CD4-positive, alpha-beta T cell treated with Interleukin-10 for 1 hour (primary cell): Measurements from ENCODE around the gene CAP1.
"Not testable (repeated sequence)": the region's sequence is repeated elsewhere in the genome, so short reads cannot be mapped to it uniquely, and the experiment has no call there.

Experiments used
- DNase-seq: peaks from one replicate; pipeline ENCODE4 v3.0.0-alpha.2; 2020

CAP1 gene

GRCh38 chr1:40032240-40032891, 8.2 kb upstream of the CAP1 start:
- DNase-seq = peak; percentile 72

GRCh38 chr1:40034869-40035268, 5.7 kb upstream of the CAP1 start:
- peak; percentile 27 for DNase-seq

GRCh38 chr1:40036574-40036973, 4.0 kb upstream of the CAP1 start:
- DNase-seq = no peak

GRCh38 chr1:40037254-40037653, 3.3 kb upstream of the CAP1 start:
- DNase-seq = not testable (repeated sequence)

GRCh38 chr1:40038697-40039096, 1.8 kb upstream of the CAP1 start:
- DNase-seq = no peak

GRCh38 chr1:40039245-40039756, 1.2 kb upstream of the CAP1 start:
- peak; percentile 62 for DNase-seq

GRCh38 chr1:40039757-40040510, 595 bp upstream of the CAP1 start:
- peak; percentile 83 for DNase-seq

GRCh38 chr1:40041466-40041838, 923 bp downstream of the CAP1 start:
- DNase-seq = no peak

- DNase-seq = no peak
These were observed 1.8 kb downstream of the CAP1 start for GRCh38 chr1:40042341-40042740.

GRCh38 chr1:40044110-40044509, 3.6 kb downstream of the CAP1 start:
- DNase-seq = no peak

- DNase-seq = no peak
These were observed 4.7 kb downstream of the CAP1 start for GRCh38 chr1:40045182-40045581.

GRCh38 chr1:40045766-40046165, 5.2 kb downstream of the CAP1 start:
- DNase-seq = no peak

- DNase-seq = no peak
These were observed 6.7 kb downstream of the CAP1 start for GRCh38 chr1:40047276-40047675.

- no peak for DNase-seq
These were observed 7.2 kb downstream of the CAP1 start for GRCh38 chr1:40047769-40048168.

- DNase-seq = no peak
These were observed 9.2 kb downstream of the CAP1 start for GRCh38 chr1:40049725-40050124.

- DNase-seq = no peak
These were observed 10.3 kb downstream of the CAP1 start for GRCh38 chr1:40050863-40051262.

GRCh38 chr1:40053138-40053887, 12.8 kb downstream of the CAP1 start:
- no peak for DNase-seq

- no peak for DNase-seq
These were observed 16.2 kb downstream of the CAP1 start for GRCh38 chr1:40056519-40057309.

- DNase-seq = no peak
These were observed 16.9 kb downstream of the CAP1 start for GRCh38 chr1:40057310-40058030.

- DNase-seq = no peak
These were observed 17.5 kb downstream of the CAP1 start for GRCh38 chr1:40058097-40058452.

- DNase-seq = no peak
These were observed 18.2 kb downstream of the CAP1 start for GRCh38 chr1:40058453-40059337.
